ENCODE data around the gene LYSMD4. TPM values are rescaled to one million over a fixed set of nuclear protein-coding genes. Genes with fewer than 3 reads are reported as not detected.

Gene LYSMD4
- polyA plus RNA-seq, 1 donor (not counting 4 experiments of a cell fraction or from before 2014, with no cell fraction given), result 7.3 TPM

DNA sequence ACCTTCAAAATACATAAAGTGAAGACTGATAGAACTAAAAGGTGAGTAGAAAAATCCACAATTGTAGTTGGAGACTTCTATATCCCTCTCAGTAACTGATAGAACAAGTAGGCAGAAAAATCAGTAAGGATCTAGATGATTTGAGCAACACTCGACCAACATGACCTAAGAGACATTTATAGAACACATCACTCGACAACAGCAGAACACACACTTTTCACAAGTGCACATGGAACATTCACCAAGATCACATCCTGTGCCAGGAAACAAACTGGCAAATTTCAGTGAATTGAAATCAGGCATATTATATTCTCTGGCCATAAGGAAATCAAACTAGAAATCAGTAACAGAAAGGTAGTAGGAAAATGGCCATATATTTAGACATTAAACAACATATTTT is 37.1 kb downstream of the LYSMD4 start:
- Histone ChIP-seq H3K4me2 (ENCODE audit: control insufficient read depth, extremely low read depth, insufficient read depth, low read depth, low read length) (no peak overlapping the region), H4K20me1 (ENCODE audit: control insufficient read depth, extremely low read depth, insufficient read depth, low read length) (no peaks in the 10 kb centered on the region), H3K9ac (ENCODE audit: control insufficient read depth, extremely low read depth, insufficient read depth, low read length) (no peak overlapping the region), H3K79me2 (ENCODE audit: control insufficient read depth, insufficient read depth, low read length) (no peaks in the 10 kb centered on the region), H3K9me1 (ENCODE audit: control insufficient read depth, extremely low read depth, insufficient read depth, low read length) (no peaks in the 10 kb centered on the region), H2AFZ (ENCODE audit: control insufficient read depth, low read length) (no peak overlapping the region), H3K27me3 (ENCODE audit: control insufficient read depth, extremely low read depth, insufficient read depth, low read length) (no peaks in the 10 kb centered on the region), H3K27ac (ENCODE audit: control insufficient read depth, insufficient read depth, low read length) (no peak overlapping the region), H3K4me1 (ENCODE audit: control insufficient read depth, extremely low read depth, insufficient read depth, low read length) (no peaks in the 10 kb centered on the region), H3K4me3 (ENCODE audit: control insufficient read depth in 2 of 3, extremely low read depth in 1 of 3, insufficient read depth in 2 of 3, low read depth in 1 of 3, low read length in 3 of 3) (no peak overlapping the region), H3K36me3 (ENCODE audit: control insufficient read depth in 2 of 2, extremely low read depth in 1 of 2, insufficient read depth in 2 of 2, low read length in 2 of 2) (peaks cover 0 to 6% of the 10 kb centered on the region in 2 experiments), H3K9me3 (ENCODE audit: control insufficient read depth, low read depth, low read length) (no peaks in the 10 kb centered on the region)
- FAIRE-seq (no peak), DNase-seq (ENCODE audit: low read depth, low spot score) (no peak)
- no peak for TF ChIP-seq EZH2 (IDR thresholded peaks at IDR 0.05; ENCODE audit: low read length)
- TF ChIP-seq, protein P1, sequence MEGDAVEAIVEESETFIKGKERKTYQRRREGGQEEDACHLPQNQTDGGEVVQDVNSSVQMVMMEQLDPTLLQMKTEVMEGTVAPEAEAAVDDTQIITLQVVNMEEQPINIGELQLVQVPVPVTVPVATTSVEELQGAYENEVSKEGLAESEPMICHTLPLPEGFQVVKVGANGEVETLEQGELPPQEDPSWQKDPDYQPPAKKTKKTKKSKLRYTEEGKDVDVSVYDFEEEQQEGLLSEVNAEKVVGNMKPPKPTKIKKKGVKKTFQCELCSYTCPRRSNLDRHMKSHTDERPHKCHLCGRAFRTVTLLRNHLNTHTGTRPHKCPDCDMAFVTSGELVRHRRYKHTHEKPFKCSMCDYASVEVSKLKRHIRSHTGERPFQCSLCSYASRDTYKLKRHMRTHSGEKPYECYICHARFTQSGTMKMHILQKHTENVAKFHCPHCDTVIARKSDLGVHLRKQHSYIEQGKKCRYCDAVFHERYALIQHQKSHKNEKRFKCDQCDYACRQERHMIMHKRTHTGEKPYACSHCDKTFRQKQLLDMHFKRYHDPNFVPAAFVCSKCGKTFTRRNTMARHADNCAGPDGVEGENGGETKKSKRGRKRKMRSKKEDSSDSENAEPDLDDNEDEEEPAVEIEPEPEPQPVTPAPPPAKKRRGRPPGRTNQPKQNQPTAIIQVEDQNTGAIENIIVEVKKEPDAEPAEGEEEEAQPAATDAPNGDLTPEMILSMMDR (optimal IDR thresholded peaks at IDR 0.05 in 1 of 3, IDR thresholded peaks at IDR 0.05 in 1 of 3, conservative IDR thresholded peaks at IDR 0.05 in 1 of 3; ENCODE audit: extremely low read depth in 1 of 3, insufficient read depth in 2 of 3, low read length in 3 of 3), result no peak
- dilution Hi-C loops (cut with MboI; ENCODE audit: extremely low pct_ligation_motif_present, low sequenced_read_pairs), result no loop called here

DNA sequence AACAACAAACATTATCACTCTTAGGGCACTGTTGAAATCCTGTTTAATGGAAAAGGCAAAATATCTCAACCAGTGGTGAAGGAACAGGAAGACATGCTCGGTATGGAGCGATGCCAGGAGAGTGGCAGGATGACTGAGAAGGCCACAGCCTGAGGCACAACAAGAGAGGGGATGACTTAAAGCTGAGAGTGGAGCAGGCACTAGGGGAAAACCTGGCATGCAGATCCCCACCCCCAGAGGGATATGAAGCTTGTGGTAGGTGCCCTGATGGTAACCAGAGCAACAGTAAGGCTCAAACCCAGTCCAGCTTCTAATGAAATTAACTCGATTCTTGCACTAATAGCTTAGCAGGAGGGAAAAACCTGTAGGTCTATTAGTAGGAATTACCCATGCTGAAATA is 40.4 kb downstream of the LYSMD4 start:
- Histone ChIP-seq H3K9me1 (ENCODE audit: control insufficient read depth, extremely low read depth, insufficient read depth, low read length) (no peaks in the 10 kb centered on the region), H3K27ac (ENCODE audit: control insufficient read depth, insufficient read depth, low read length) (no peak overlapping the region), H3K4me1 (ENCODE audit: control insufficient read depth, extremely low read depth, insufficient read depth, low read length) (no peaks in the 10 kb centered on the region), H3K4me2 (ENCODE audit: control insufficient read depth, extremely low read depth, insufficient read depth, low read depth, low read length) (no peak overlapping the region), H3K79me2 (ENCODE audit: control insufficient read depth, insufficient read depth, low read length) (no peaks in the 10 kb centered on the region), H3K27me3 (ENCODE audit: control insufficient read depth, extremely low read depth, insufficient read depth, low read length) (no peaks in the 10 kb centered on the region), H3K9me3 (ENCODE audit: control insufficient read depth, low read depth, low read length) (no peaks in the 10 kb centered on the region), H3K9ac (ENCODE audit: control insufficient read depth, extremely low read depth, insufficient read depth, low read length) (no peak overlapping the region), H3K36me3 (ENCODE audit: control insufficient read depth in 2 of 2, extremely low read depth in 1 of 2, insufficient read depth in 2 of 2, low read length in 2 of 2) (peaks cover 0 to 6% of the 10 kb centered on the region in 2 experiments), H4K20me1 (ENCODE audit: control insufficient read depth, extremely low read depth, insufficient read depth, low read length) (no peaks in the 10 kb centered on the region), H2AFZ (ENCODE audit: control insufficient read depth, low read length) (no peak overlapping the region), H3K4me3 (ENCODE audit: control insufficient read depth in 2 of 3, extremely low read depth in 1 of 3, insufficient read depth in 2 of 3, low read depth in 1 of 3, low read length in 3 of 3) (no peak overlapping the region)
- no peak for TF ChIP-seq EZH2 (IDR thresholded peaks at IDR 0.05; ENCODE audit: low read length)
- TF ChIP-seq, protein P1 (optimal IDR thresholded peaks at IDR 0.05 in 1 of 3, IDR thresholded peaks at IDR 0.05 in 1 of 3, conservative IDR thresholded peaks at IDR 0.05 in 1 of 3; ENCODE audit: extremely low read depth in 1 of 3, insufficient read depth in 2 of 3, low read length in 3 of 3), result no peak
- dilution Hi-C loops (cut with MboI; ENCODE audit: extremely low pct_ligation_motif_present, low sequenced_read_pairs), result no loop called here
- DNase-seq (ENCODE audit: low read depth, low spot score) (no peak), FAIRE-seq (no peak)

Measured in keratinocyte (primary cell).